HCT116 (cell line): ENCODE measurements around the gene TBC1D32. TPM values are rescaled to one million over a fixed set of nuclear protein-coding genes. Genes with fewer than 3 reads are reported as not detected.
"Not testable (repeated sequence)": the region's sequence is repeated elsewhere in the genome, so short reads cannot be mapped to it uniquely, and the experiment has no call there.

Experiments used
- ATAC-seq: fragments of 200-7000 bp; cut with Tn5 transposase; 2 replicates; pipeline ENCODE4 v1.9.1; 2020; ENCODE audit warnings: mild to moderate bottlenecking, moderate library complexity
- BruUV-seq: library from RNA; stranded (reverse); fragments of 400-500 nt; replicated peaks from 2 replicates; lab custom pipeline; 2021; lab: Mats Ljungman, UMichigan
- CTCF ChIA-PET: fragments of 300-600 bp; sonication (Branson Sonifier 250); formaldehyde crosslinking; loops from one replicate; lab custom pipeline; 2021; ENCODE audit warnings: antibody characterized with exemption; lab: Charles Lee
- POLR2A ChIA-PET: fragments of 300-600, 350-600 bp; sonication (Branson Sonifier 250); formaldehyde crosslinking; loops from one replicate; lab custom pipeline; 2021; ENCODE audit warnings: antibody characterized with exemption; lab: Charles Lee
- RAD21 ChIA-PET, 2 experiments: fragments of 300-600 bp; sonication (Branson Sonifier 250); formaldehyde crosslinking; loops; one replicate each; lab custom pipeline; 2023; ENCODE audit warnings: low total read pairs in 2 of 2; ENCODE audit not compliant: uncharacterized antibody in 2 of 2, unreplicated experiment in 2 of 2, low non-redundant PET in 1 of 2; lab: Charles Lee
- DNase-seq: peaks from one replicate; pipeline ENCODE4 v3.0.0-alpha.2; 2010; ENCODE audit warnings: low read depth, low spot score
- H2AFZ ChIP-seq: fragments of 200-600 bp; shearing (Covaris generic), sonication (generic); 2 replicates; pipeline ENCODE4 v1.6.1; 2017; ENCODE audit warnings: low read depth, mixed run types, mixed read lengths, antibody characterized with exemption, low read length; ENCODE audit not compliant: poor library complexity, severe bottlenecking
- H3K27ac ChIP-seq: 2 replicates; pipeline ENCODE4 v1.5.1; 2012; ENCODE audit warnings: low read depth, low read length
- H3K27me3 ChIP-seq: fragments of 200-600 bp; sonication (generic); 2 replicates; pipeline ENCODE4 v1.6.1; 2016; ENCODE audit warnings: mixed run types, low read length, mixed read lengths; ENCODE audit not compliant: insufficient read depth
- H3K36me3 ChIP-seq, 2 experiments: fragments of 200-500 bp in 1 of 2; fragments of 200-600 bp in 1 of 2; sonication (Bioruptor generic) in 1 of 2; sonication (generic) in 1 of 2; 2 replicates each; pipeline versions ENCODE4 v1.5.1 to v1.6.1; 2014 to 2016; ENCODE audit warnings: low read length in 2 of 2, inconsistent platforms in 1 of 2, mixed read lengths in 1 of 2, mixed run types in 1 of 2; ENCODE audit not compliant: insufficient read depth in 2 of 2, control insufficient read depth in 1 of 2
- H3K4me1 ChIP-seq, 2 experiments: fragments of 200-600 bp in 1 of 2; sonication (generic) in 1 of 2; 2 replicates each; pipeline versions ENCODE4 v1.5.1 to v1.6.1; 2012 to 2017; ENCODE audit warnings: low read length in 2 of 2, inconsistent platforms in 1 of 2, mild to moderate bottlenecking in 1 of 2, mixed read lengths in 1 of 2, mixed run types in 1 of 2, moderate library complexity in 1 of 2; ENCODE audit not compliant: insufficient read depth in 2 of 2, control insufficient read depth in 1 of 2
- H3K4me2 ChIP-seq: fragments of 200-600 bp; sonication (generic); 2 replicates; pipeline ENCODE4 v1.6.1; 2017; ENCODE audit warnings: mixed run types, low read length, mixed read lengths
- H3K4me3 ChIP-seq, 2 experiments: fragments of 200-600 bp in 1 of 2; sonication (generic) in 1 of 2; replicated peaks in 1 of 2; 2 replicates each; pipeline ENCODE4 v1.5.1; 2011 to 2016; ENCODE audit warnings: low read length in 2 of 2, control low read depth in 1 of 2, low read depth in 1 of 2, mild to moderate bottlenecking in 1 of 2, mixed read lengths in 1 of 2, mixed run types in 1 of 2
- H3K79me2 ChIP-seq: fragments of 200-600 bp; sonication (generic); 2 replicates; pipeline ENCODE4 v1.6.1; 2017; ENCODE audit warnings: mild to moderate bottlenecking, mixed run types, low read length, moderate library complexity, mixed read lengths; ENCODE audit not compliant: insufficient read depth
- H3K9ac ChIP-seq: fragments of 200-600 bp; sonication (generic); 2 replicates; pipeline ENCODE4 v1.6.1; 2016; ENCODE audit warnings: low read length, mixed read lengths
- H3K9me2 ChIP-seq: fragments of 200-600 bp; sonication (generic), shearing (Covaris generic); 2 replicates; pipeline ENCODE4 v1.6.1; 2017; ENCODE audit warnings: mixed run types, mild to moderate bottlenecking, moderate library complexity; ENCODE audit not compliant: insufficient read depth
- H3K9me3 ChIP-seq, 2 experiments: fragments of 200-500 bp in 1 of 2; fragments of 200-600 bp in 1 of 2; sonication (Bioruptor generic) in 1 of 2; sonication (generic) in 1 of 2; 2 replicates each; pipeline ENCODE4 v1.6.1; 2014 to 2017; ENCODE audit warnings: low read length in 2 of 2, mixed read lengths in 2 of 2, inconsistent platforms in 1 of 2, low read depth in 1 of 2, mild to moderate bottlenecking in 1 of 2, mixed run types in 1 of 2, moderate library complexity in 1 of 2; ENCODE audit not compliant: control insufficient read depth in 1 of 2, insufficient read depth in 1 of 2
- H4K20me1 ChIP-seq: fragments of 200-600 bp; sonication (generic), shearing (Covaris generic); 2 replicates; pipeline ENCODE4 v1.6.1; 2017; ENCODE audit warnings: mixed run types, mild to moderate bottlenecking, moderate library complexity; ENCODE audit not compliant: insufficient read depth
- EGR1 ChIP-seq: IDR thresholded peaks from 2 replicates; pipeline ENCODE4 v1.6.1; 2012; ENCODE audit warnings: low read depth
- ELF1 ChIP-seq: IDR thresholded peaks from 2 replicates; pipeline ENCODE4 v1.6.1; 2012; ENCODE audit warnings: low read depth, borderline replicate concordance
- JUND ChIP-seq: IDR thresholded peaks from 2 replicates; pipeline ENCODE4 v1.6.1; 2012
- RAD21 ChIP-seq: IDR thresholded peaks from 2 replicates; pipeline ENCODE4 v1.6.1; 2012; ENCODE audit warnings: low read depth, mild to moderate bottlenecking
- SP1 ChIP-seq: IDR thresholded peaks from 2 replicates; pipeline ENCODE4 v1.6.1; 2012; ENCODE audit warnings: low read depth
- YY1 ChIP-seq: IDR thresholded peaks from 2 replicates; pipeline ENCODE4 v1.6.1; 2011; ENCODE audit warnings: low read length, low read depth, moderate library complexity, mild to moderate bottlenecking; ENCODE audit not compliant: insufficient replicate concordance; ENCODE audit errors: extremely low read depth
- ZNF274 ChIP-seq: fragments of 200-500 bp; sonication (Bioruptor generic); IDR thresholded peaks from 2 replicates; pipeline ENCODE4 v1.6.1; 2014; ENCODE audit warnings: mild to moderate bottlenecking, low read depth, low read length, inconsistent platforms
- intact Hi-C: fragments of 100-400 bp; cut with micrococcal nuclease; formaldehyde crosslinking; loops from 2 replicates; pipeline ENCODE4 v1.10.0; 2022
- total RNA-seq: library from RNA; stranded (reverse); gene quantifications from one replicate; pipeline ENCODE4 v1.2.1, GENCODE V29; 2021; ENCODE audit not compliant: unreplicated experiment

The TBC1D32 gene
- total RNA-seq, 1 experiment from 2014 or later, result 13.8 TPM

DNA sequence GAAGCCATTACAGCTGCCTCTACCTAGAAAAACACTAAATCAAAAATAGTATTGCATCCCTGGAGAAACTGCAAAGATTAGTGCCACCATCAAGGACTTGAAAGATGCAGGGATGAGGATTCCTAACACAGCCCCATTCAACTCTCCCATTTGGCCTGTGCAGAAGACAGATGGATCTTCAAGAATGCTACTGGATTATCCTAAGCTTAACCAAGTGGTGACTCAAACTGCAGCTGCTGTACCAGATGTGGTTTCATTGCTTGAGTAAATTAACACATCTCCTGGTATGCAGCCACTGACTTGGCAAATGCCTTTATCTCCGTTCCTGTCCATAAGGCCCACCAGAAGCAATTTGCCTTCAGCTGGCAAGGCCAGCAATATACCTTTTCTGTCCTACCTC, 117.4 kb downstream of the TBC1D32 start:
- Histone ChIP-seq H4K20me1 (no peaks in the 10 kb centered on the region), H3K4me1 (no peaks in the 10 kb centered on the region)
- intact Hi-C loops, result no loop called here
- no peak for TF ChIP-seq SP1
- TF ChIP-seq RAD21, result no peak
- TF ChIP-seq ZNF274, result no peak
- TF ChIP-seq ELF1, result no peak
- no peak for TF ChIP-seq YY1
- no peak for TF ChIP-seq JUND
- no peak for TF ChIP-seq EGR1
- TF ChIP-seq, all 23 proteins: peak for 0
- no TSS peak for BruUV-seq
- no peak overlapping the region for H3K4me3 ChIP-seq
- no peak overlapping the region for H2AFZ ChIP-seq
- ChIA-PET POLR2A (no interaction called here), CTCF (no interaction called here), RAD21 (no interaction called here)
- no peak for DNase-seq
- H3K4me2 ChIP-seq, result no peak overlapping the region
- H3K9me3 ChIP-seq, result no peaks in the 10 kb centered on the region
- no peaks in the 10 kb centered on the region for H3K79me2 ChIP-seq
- H3K27ac ChIP-seq, result no peak overlapping the region
- H3K27me3 ChIP-seq, result no peaks in the 10 kb centered on the region
- no peak overlapping the region for H3K9ac ChIP-seq
- H3K36me3 ChIP-seq, result no peaks in the 10 kb centered on the region
- H3K9me2 ChIP-seq, result no peaks in the 10 kb centered on the region
- no peak for ATAC-seq

- intact Hi-C loops, H3K4me1 ChIP-seq, H3K9me3 ChIP-seq, CTCF ChIA-PET, H3K27ac ChIP-seq, BruUV-seq, RAD21 ChIA-PET, H3K4me3 ChIP-seq, H4K20me1 ChIP-seq, ATAC-seq, H3K9ac ChIP-seq, DNase-seq, H3K36me3 ChIP-seq, H3K4me2 ChIP-seq, H3K9me2 ChIP-seq, POLR2A ChIA-PET, H2AFZ ChIP-seq, H3K79me2 ChIP-seq, H3K27me3 ChIP-seq: not testable (repeated sequence)
Measured at GRCh38 chr6:121213341-121213740, 120.9 kb downstream of the TBC1D32 start.
